CD4-positive, alpha-beta T cell treated with Interleukin-1 beta for 1 hour (primary cell): ENCODE results near the gene CELA2A.
"Not testable (repeated sequence)": the region's sequence is repeated elsewhere in the genome, so short reads cannot be mapped to it uniquely, and the experiment has no call there.

Experiments
- DNase-seq, 2 donors: peaks; one replicate each; pipeline ENCODE4 v3.0.0-alpha.2; 2020 to 2022

The CELA2A gene

DNA sequence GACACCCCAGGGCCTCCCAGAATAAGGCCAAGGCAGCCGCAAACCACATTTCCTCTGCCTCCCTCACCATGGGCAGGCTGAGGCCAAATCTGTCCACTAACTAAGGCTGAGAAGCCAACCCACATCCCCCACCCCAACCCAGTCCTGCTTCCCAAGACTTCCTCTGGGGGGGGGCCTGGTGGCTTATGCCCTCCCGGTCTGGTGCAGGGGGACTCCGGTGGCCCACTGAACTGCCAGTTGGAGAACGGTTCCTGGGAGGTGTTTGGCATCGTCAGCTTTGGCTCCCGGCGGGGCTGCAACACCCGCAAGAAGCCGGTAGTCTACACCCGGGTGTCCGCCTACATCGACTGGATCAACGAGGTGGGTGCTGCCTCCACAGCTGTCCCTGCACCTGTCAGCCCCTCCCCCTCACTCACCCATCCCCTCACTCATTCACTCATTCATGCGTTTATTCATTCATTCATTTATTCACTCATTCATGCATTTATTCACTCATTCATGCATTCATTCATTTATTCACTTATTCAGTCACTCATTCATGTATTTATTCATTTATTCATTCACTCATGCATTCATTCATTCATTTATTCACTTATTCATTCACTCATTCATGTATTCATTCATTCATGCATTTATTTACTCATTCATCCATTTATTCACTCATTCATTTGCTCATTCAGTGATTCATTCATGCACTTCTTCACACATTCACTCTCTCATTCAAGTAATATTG, 11.0 kb upstream of the CELA2A start:
- DNase-seq: no peak

DNA sequence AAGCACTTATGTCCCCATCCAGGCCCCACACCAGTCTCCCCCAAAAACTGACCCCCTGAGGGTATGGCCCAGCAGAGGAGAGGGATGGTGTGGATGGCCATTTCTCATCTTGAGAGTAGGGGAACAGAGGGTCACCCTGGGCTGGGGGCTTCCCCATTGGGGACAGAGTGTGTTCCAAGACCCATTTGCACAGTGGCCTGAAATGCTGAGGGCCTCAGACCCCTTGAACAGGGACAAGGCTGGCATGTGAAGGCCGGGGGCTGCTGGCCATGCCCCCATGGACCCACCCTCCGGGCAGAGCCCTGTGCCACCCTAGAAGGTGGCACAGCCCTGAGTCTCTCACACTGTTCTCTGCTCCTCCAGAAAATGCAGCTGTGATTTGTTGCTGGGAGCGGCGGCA, 10.3 kb upstream of the CELA2A start:
- DNase-seq: no peak

DNA sequence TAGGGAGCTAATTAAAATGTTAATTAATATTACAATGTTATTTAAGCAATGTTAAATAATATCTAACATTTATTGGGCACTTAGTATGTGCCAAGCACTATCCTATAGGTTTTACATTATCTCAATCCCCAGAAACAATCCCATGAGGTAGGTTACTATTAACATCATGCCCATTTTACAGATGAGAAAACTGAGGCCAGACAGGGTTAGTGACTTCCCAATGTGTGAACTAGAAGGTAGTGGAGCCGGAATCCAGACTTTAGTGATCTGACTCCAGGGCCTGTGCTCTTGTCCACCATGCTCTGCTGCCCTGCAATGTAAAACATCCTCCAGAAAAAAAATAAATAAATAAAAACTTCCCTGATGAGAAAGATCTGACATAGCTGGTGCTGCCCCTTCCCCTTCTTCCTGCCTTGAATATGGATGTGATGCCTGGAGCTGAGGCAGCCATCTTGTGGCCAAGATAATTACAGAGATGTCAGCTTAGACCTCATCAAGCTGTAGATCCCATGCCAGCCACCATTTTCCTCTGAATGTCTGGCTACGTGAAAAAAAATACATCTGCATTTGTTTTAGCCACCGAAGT, 7.6 kb upstream of the CELA2A start:
- no peak for DNase-seq

DNA sequence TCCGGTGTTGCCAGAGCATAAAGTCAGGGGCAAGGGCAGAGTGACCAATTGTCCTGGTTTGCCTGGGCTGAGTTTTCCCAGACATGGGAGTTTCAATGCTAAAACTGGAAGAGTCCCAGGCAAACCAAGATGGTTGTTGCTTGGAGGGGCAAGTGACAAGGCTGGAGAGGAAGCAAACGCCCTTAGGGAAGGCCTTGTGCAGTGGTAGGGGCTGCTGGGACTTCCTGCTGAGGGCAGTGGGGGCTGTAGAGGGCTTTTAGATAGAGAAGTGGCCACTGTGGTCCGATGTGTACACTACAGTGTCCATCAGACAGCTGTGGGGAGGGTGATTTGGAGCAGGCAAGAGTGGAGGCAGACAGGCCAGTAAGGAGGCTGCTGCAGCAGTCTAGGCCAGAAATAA, 7.0 kb upstream of the CELA2A start:
- no peak for DNase-seq

DNA sequence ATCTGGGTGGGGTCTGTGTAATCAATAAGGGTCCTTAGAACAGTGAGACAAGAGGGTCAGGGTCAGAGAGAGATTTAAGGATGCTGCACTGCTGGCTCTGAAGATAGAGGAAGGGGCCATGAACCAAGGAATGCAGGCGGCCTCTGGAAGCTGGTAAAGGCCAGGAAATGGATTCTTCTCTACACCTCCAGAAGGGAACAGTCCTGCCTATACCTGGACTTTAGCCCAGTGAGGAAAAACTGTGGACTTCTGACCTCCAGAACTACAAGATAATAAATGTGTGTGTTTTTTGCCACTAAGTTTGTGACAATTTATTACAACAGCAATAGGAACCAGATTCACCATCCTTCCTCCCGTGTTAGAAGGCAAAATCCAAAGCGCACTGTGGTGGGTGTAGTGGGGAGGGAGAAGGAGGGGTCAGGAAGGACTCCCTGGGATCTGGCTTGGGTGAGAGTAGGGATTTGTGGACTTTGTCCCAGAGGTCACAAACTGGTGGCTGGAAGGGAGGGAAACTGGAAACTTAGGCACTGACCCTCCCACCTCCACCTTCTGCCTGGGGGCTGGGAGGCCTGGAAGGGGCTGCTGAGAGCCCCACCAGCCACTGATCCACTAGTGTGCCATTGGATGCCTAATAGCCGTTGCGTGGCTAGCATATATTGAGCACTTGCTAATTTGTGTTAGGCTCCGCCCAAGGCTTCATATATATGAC, 5.4 kb upstream of the CELA2A start:
- DNase-seq: no peak

DNA sequence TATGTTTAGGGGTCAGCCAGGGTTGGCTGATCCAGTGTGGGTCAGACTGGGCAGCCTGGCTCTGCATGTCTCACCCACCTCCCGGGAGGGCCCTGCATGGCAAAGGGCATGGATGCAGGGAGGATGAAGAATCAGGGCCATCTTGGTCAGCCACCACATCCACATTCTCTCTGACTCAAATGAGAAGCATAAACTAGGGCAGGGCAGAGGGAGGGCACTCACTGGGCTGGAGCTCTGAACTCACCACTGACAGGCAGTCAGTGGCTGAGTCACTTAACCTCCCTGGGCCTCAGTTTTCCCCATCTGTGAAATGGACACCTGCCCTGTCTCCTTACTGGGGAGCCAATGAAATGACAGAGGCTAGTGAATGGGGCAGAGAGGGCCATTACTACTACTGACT, 4.3 kb upstream of the CELA2A start:
- no peak for DNase-seq

DNA sequence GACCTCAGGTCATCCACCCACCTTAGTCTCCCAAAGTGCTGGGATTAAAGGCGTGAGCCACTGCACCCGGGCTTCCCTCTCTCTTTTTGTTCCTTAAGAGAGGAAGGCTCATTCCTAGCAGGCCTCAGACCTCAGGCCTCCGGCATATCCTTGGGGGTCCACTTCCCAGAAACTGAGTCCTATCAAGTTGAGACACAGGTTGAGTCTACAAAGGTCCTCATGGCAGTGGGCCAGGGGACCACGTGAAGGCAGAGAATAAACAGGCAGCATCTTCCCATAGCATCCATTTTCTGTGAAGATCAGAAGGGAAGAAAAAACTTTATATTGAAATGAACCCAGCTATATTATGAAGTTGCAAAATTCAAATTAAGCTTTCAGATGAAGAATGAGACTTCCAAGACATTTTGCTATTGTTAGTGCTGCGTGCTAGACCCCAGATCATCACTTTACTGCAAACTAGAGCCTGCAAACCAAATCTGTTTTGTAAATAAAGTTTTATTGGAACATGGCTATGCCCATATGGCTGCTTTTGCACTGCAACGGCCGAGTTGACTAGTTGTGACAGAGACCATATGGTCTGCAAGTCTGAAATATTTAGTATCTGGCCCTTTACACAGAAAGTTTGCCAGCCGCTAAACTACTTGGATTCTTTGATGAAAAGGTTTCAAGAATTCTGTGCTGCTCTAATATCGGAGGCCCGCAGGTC, 3.5 kb upstream of the CELA2A start:
- no peak for DNase-seq

DNA sequence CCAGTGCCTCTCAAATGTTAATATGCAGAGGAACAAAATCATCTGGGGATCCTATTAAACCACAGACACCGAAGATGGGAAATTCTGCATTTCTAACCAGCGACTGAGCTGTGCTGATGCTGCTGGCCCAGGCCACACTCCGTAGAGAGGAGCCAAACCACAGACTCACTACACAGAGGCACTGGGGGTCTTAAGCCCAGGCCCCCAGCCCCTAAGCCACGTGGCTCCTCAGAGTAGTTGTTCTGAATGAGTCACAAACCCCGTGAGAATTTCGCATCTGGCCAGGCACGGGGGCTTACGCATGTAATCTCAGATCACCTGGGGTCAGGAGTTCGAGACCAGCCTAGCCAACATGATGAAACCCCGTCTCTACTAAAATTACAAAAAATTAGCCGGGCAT, 2.8 kb upstream of the CELA2A start:
- no peak for DNase-seq

DNA sequence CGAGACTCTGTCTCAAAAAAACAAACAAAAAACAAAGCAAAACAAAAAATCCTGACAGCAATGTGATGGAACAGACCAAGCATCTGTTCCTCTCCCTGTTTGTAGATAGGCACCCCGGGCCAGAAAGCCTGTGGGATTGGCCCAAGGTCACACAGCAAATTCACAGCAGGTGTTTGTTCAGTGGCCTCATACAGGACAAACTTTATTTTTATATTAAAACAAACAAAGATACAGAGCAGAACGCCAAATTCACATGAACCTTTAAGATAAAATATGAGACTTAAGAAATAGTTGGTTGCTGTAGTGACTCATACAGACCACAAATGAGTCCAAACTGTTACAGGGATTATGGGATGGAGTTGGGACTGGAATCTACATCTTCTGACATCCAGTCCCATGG, 2.3 kb upstream of the CELA2A start:
- DNase-seq: no peak

DNA sequence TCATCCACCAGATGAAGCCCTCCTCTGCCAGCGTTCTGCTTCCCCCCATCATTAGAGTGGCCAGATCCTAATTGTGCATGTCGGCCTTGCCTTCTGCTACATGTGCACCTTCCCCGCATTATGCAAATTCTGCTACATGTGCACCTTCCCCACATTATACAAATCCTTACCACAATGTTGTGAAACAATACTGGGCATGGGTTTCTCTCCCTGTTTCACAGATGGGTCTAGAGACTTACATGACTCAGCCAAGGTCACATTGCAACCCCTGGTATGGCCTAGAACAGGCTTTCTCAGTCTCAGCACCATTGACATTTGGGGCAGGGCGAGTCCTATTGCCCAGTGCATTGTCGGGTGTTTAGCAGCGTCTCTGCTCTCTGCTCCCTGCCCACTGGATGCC, 1.0 kb upstream of the CELA2A start:
- DNase-seq: no peak

DNA sequence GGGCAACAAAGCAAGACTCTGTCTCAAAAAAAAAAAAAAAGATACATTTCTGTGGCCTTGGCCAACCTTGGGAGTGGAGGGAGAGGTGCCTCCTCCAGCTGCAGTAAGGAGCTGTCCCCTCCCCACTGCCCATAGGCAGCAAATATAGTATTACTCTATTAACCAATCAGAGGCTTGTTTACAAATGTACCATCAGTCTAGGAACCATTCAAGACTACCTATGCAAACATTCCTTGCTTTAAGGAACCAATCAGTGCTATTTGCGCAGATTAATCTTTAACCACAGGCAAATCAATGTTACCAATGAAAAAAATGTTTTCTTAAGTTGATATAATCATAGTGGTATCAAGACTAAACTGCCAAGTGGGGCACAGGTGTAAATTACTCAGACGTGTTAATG, 1.1 kb downstream of the CELA2A start:
- DNase-seq: no peak

DNA sequence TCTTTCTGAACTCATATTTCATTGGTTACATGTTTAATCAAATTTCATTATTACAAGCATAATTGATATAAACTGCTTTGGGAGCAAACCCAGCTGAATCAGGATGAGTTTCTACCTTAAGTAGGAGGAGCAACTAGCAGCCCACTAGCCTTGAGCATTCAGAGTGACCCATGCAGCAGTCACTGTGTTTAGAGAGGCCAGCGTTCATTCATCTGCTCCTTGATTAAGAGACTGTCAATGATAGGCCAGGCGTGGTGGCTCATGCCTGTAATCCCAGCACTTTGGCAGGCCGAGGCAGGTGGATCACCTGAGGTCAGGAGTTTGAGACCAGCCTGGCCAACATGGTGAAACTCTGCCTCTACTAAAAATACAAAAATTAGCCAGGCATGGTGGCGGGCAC, 1.9 kb downstream of the CELA2A start:
- not testable (repeated sequence) for DNase-seq

DNA sequence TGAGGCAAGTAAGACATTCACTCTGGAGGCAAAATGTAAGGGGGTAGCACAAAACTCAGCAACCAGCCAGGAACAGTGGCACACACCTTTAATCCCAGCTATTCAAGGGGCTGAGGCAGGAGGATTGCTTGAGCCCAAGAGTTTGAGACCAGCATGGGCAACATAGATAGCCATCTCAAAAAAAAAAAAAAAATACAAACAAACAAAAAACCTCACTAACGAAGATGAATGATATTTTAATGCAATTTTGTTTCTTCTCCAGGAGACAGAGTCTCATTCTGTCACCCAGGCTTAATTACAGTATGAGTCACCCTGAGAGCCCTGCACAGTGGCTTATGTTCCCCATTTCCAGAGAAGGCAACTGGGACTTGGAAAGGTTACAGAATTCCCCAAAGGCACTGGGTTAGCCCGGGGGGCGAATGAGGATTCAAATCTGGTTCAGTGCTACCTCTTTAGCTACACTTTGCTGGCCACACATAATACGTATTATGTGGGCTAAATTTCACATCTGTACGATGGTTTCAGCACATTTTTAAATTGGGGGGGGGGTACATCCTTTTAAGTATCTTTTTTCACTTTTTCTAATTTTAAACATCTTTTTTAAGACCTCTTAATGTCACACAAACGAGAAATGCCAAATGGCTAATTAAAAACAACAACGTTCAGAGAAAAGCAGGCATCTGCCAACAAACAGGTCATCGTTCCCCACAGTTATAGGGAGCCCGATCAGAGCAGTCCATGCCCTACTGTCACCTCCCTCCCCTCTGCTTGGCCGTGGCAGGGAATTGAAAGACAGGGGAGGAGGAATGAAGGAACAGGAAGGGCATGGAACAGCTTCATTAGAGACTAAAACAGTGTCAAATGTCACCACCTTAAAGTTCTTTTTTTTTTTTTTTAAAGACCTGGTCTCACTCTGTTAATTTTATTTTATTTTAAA, 3.5 kb downstream of the CELA2A start:
- no peak for DNase-seq

DNA sequence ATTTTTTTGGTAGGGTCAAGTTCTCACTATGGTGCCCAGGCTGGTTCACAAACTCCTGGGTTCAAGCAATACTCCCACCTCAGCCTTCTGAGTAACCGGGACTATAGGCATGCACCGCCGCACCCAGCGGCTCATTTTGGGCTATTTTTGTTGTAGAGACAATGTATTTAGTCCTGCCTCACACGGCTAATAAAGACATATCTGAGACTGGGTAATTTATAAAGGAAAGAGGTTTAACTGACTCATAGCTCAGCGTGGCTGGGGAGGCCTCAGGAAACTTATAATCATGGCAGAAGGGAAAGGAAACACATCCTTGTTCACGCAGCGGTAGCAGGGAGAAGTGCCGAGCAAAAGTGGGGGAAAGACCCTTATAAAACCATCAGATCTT, 4.2 kb downstream of the CELA2A start:
- no peak for DNase-seq

DNA sequence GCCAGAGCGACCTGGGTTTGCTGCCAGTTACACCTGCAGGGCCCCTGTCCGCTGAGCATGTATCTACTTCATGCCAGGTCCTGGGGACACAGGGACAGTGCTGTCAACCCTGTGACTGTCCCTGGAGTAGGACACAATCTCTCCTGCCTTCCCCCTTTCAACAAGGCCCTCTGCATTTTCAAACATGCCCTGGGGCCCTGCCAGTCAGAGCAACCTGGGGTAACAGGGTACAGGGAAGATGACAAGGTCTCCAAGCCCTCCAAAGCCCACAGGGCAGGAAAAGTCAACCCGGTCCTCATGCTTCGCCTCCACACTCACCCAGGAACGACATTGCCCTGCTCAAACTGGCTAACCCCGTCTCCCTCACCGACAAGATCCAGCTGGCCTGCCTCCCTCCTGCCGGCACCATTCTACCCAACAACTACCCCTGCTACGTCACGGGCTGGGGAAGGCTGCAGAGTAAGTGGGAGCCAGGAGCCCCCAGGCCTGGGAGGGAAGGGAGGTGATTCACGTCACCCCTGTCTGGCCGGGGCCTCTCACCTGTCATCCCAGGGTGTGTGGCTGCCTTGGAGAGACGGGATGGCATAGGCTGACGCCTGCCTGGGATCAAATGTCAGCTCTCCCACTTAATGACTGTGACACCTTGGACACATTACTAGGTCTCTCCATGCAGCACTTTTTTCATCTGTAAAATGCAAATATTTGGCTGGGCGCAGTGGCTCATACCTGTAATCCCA, 6.7 kb downstream of the CELA2A start:
- not testable (repeated sequence) for DNase-seq

DNA sequence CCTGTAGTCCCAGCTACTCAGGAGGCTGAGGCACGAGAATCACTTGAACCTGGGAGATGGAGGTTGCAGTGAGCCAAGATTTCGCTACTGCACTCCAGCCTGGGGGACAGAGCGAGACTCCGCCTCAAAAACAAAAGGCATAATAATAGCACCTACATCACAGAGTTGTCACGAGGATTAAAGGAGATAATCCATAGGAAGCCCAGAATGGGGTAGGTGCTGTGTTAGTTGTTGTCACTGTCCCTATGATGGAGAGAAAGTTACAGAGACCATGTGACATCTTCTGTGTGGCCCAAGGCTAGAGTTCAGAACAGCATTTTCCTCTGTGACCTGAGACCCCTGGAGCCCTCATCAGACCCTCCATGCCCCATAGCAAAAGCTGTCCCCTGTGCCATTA, 7.4 kb downstream of the CELA2A start:
- not testable (repeated sequence) for DNase-seq

DNA sequence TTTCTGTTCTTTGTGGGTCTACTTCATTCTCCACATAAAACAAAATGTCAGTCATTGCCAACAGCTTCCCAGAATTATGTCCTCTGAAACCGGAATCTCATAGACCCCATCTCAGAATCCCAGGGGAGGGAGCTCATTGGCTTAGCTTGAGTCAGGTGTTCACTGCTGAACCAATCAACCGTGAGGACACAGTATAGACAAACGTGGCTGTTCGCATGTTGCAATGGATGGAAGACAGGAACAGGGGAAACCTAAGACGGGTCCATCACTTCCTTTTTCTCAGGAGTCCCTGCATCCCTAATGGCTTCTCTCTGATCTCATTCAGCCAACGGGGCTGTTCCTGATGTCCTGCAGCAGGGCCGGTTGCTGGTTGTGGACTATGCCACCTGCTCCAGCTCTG, 9.1 kb downstream of the CELA2A start:
- no peak for DNase-seq

DNA sequence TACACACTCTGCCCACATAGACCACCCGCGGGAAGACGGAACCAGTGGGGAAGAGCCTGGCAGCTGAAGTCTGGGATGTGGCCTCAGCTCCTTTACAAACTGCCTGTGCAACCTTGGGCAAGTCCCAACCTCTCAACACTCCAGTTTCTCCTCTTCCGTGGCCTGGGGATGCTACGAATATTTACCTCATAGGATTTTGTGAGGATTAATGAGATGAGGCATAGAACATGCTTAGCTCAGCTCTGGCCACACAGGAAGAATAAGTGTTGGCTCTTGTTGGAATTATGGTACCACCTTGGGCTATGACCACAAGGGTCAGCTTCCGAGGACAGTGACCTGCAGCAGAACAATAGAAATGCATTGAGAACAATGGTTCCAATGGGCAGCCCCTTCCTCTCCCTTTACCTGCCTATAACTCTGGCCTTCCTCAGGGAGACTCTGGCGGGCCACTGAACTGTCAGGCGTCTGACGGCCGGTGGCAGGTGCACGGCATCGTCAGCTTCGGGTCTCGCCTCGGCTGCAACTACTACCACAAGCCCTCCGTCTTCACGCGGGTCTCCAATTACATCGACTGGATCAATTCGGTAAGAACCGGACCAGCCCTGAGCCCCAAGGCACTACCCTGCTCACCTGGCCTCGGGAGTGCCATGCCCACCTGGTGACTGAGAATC, 10.6 kb downstream of the CELA2A start:
- DNase-seq: not testable (repeated sequence)

DNA sequence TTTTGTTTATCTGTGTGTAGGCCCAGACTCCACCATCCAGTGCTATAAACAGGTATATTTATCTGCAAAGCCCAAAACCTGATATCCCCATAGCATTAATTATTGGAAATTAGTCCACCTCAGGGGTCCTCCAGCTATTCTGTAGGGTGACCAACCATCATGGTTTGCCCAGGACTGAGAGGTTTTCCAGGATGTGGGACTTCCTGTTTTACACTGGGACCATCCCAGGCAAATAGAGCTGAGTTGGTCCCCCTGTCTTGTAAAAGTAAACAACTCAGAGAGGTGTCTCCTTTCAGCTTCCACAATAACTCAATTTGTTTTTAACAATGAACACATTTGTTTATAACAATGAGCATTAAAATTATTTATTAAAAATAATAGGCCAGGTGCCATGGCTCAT, 11.6 kb downstream of the CELA2A start:
- DNase-seq: no peak

DNA sequence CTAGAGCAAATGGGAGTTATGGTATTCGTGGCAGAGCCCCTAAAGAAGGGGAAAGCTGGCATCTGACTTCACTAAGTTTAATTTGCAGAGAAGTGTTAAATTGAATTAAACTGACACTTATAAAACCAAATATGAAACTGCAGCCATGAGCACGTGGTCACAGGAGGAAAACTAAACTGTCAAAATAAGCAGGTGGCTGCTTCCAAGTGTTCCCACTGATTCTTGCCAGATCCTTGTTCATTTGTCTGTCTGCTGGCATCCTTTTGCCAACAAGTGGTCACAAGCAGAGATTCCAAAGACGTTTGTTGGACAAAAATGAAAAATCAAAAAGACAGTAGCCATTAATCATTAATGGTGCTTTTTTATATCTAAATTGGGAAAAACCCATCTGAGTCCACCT, 12.8 kb downstream of the CELA2A start:
- DNase-seq: no peak

DNA sequence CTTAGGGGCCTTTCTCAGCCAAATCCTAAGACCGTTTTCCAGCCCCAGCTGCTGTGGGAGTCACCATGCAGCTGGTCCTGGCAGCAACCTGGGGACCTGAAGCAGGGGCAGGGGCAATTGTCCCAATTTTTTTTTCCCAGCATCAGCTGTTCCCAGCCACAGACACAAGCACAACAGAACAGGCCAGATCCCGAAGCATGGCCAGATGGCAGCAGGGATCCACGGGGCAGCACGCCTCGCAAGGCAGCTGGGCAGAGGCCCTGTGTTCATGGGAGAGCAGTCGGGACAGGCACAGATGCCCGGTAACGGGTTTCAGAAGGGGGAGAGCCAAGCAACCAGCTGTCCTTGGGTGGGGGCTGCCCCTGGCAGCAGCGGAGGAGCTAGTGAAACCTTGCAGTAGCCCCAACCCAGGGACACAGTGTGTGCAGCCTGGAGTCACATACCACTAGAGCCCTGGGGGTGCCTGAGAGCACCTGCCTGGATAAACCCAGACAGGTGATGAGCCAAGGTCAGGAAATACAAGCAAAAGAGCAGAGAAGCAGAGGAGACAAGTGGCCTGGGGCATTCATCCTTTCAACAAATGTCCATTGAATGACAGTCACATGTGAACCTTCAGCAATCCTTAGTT, 13.4 kb downstream of the CELA2A start:
- not testable (repeated sequence) for DNase-seq
